ENCODE results near the gene ZMYND10. TPM values are rescaled to one million over a fixed set of nuclear protein-coding genes. Genes with fewer than 3 reads are reported as not detected.

Gene ZMYND10
- total RNA-seq (2021) = 0.61 and 1.4 TPM in 2 replicates
- long read RNA-seq, partial matches to known transcripts = 0 of 2 reads
- long read RNA-seq, other reads (novel, unspliced or antisense) = 2 of 2 reads

DNA sequence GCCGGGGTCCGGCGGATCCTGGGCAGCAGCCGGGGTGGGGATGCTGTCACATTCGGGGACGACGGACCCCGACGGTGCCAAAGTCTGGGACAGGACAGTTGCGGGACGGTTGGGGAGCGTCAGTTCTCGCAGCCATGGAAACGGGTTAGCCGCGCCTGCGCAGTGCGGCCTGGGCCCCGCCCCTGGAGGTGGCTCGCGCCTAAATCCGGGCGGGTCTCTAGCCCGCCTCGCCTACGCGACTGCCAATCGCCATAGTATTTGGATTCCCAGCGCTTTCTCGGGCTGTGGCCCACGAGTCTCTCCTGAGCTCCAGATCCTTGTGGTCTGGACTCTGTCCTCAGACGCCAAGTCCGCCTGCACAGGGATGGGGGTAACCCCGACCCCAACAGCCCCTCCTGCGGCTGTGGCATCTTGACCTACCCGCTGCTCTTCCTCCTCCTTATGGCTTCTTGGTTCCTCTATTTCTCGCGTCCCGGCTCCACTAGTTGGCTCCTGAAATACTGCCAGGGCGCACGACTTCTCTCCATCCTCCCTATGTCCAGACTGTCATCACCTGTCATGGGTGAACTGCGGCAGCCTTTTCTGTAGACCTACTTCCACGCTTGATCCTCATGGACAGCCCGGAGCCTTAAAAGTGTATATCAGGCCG, at the start of gene ZMYND10:
TSS of gene ZMYND10 (minus strand) at position 147 of the 649 bp plus-strand sequence. CDS start 153 bp downstream, outside the sequence.
- H3K4ac ChIP-seq (ENCODE audit: low read depth, low read length) = no peak within 1 kb of the TSS
- no peaks in the 10 kb centered on the region for H4K20me1 ChIP-seq (ENCODE audit: control insufficient read depth, insufficient read depth, insufficient read length)
- Mint-ChIP-seq H3K4me1 (peaks cover 12 to 17% of the 10 kb centered on the region in 2 experiments), H3K9me3 (no peaks in the 10 kb centered on the region), H3K4me3 (peak within 1 kb of the TSS; percentile 57 to 70), H3K27me3 (ENCODE audit: low read depth) (peaks cover 53% of the 10 kb centered on the region), H3K27ac (no peak within 1 kb of the TSS), H3K36me3 (ENCODE audit: insufficient read depth in 1 of 3, low read depth in 3 of 3) (peaks cover 6 to 15% (median 7%) of the 10 kb centered on the region in 3 experiments; a peak in 6 of 7 replicates)
- no peak within 1 kb of the TSS for H4K8ac ChIP-seq (replicated peaks; ENCODE audit: insufficient read length, low read depth, low read length)
- no peak within 1 kb of the TSS for H3K27ac ChIP-seq (ENCODE audit: insufficient read length, low read depth, low read length)
- no peaks in the 10 kb centered on the region for H3K4me1 ChIP-seq (ENCODE audit: insufficient read depth, low read length)
- H3K4me2 ChIP-seq (ENCODE audit: insufficient read depth, insufficient read length, low read length) = peak within 1 kb of the TSS; percentile 62
- H2AK5ac ChIP-seq (ENCODE audit: insufficient read length, low read length) = no peak within 1 kb of the TSS
- no peak within 1 kb of the TSS for H3K56ac ChIP-seq (ENCODE audit: insufficient read length, low read depth, low read length)
- no peaks in the 10 kb centered on the region for H3K9me3 ChIP-seq (ENCODE audit: control insufficient read depth, low read depth, low read length)
- no peak within 1 kb of the TSS for H2BK20ac ChIP-seq (ENCODE audit: low read depth, low read length, poor library complexity, severe bottlenecking)
- H3T11ph ChIP-seq (ENCODE audit: low read length) = no peak within 1 kb of the TSS
- H3K9ac ChIP-seq (ENCODE audit: extremely low read depth, insufficient read length, low read length) = no peak within 1 kb of the TSS
- peak; percentile 87 for DNase-seq
- H3K27me3 ChIP-seq (ENCODE audit: insufficient read depth, low read length) = peaks cover 11% of the 10 kb centered on the region; the same call in 1 of the 2 replicates
- no peak within 1 kb of the TSS for H3K18ac ChIP-seq (ENCODE audit: insufficient read length, low read depth, low read length)
- H2BK15ac ChIP-seq (ENCODE audit: low read depth, low read length) = no peak within 1 kb of the TSS
- no peak within 1 kb of the TSS for H2BK120ac ChIP-seq (ENCODE audit: low read depth, low read length, poor library complexity, severe bottlenecking)
- peaks cover 15% of the 10 kb centered on the region for H3K23me2 ChIP-seq (ENCODE audit: insufficient read length, low read depth, low read length, poor library complexity, severe bottlenecking)
- TF ChIP-seq, protein P1, sequence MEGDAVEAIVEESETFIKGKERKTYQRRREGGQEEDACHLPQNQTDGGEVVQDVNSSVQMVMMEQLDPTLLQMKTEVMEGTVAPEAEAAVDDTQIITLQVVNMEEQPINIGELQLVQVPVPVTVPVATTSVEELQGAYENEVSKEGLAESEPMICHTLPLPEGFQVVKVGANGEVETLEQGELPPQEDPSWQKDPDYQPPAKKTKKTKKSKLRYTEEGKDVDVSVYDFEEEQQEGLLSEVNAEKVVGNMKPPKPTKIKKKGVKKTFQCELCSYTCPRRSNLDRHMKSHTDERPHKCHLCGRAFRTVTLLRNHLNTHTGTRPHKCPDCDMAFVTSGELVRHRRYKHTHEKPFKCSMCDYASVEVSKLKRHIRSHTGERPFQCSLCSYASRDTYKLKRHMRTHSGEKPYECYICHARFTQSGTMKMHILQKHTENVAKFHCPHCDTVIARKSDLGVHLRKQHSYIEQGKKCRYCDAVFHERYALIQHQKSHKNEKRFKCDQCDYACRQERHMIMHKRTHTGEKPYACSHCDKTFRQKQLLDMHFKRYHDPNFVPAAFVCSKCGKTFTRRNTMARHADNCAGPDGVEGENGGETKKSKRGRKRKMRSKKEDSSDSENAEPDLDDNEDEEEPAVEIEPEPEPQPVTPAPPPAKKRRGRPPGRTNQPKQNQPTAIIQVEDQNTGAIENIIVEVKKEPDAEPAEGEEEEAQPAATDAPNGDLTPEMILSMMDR (conservative IDR thresholded peaks at IDR 0.05) = no peak
- 0 out of 2 replicates have a peak within 1 kb of the TSS, but pooled peaks have one; percentile 60 for H3K14ac ChIP-seq (ENCODE audit: insufficient read depth, low read length)
- H2BK12ac ChIP-seq (ENCODE audit: insufficient read length, low read depth, low read length) = no peak within 1 kb of the TSS
- no peaks in the 10 kb centered on the region for H3K79me2 ChIP-seq (ENCODE audit: insufficient read depth, low read length)
- no peak within 1 kb of the TSS for H2BK5ac ChIP-seq (ENCODE audit: insufficient read length, low read length)
- H3K79me1 ChIP-seq (ENCODE audit: insufficient read depth, low read depth, low read length, poor library complexity, severe bottlenecking) = no peaks in the 10 kb centered on the region
- H4K5ac ChIP-seq (ENCODE audit: insufficient read length, low read depth, low read length) = no peak within 1 kb of the TSS
- no CpG with 5 or more reads among the region's 45 CpGs for WGBS (ENCODE audit: extremely low coverage, insufficient read length, low lambda C conversion rate)
- no peak within 1 kb of the TSS for H3K23ac ChIP-seq (ENCODE audit: insufficient read length, low read depth, low read length)
- H4K91ac ChIP-seq (ENCODE audit: insufficient read length, low read depth, low read length) = no peak within 1 kb of the TSS
- H2AFZ ChIP-seq (ENCODE audit: low read length) = no peak within 1 kb of the TSS
